Measurements from ENCODE around the gene PNPLA2.

The PNPLA2 gene

DNA sequence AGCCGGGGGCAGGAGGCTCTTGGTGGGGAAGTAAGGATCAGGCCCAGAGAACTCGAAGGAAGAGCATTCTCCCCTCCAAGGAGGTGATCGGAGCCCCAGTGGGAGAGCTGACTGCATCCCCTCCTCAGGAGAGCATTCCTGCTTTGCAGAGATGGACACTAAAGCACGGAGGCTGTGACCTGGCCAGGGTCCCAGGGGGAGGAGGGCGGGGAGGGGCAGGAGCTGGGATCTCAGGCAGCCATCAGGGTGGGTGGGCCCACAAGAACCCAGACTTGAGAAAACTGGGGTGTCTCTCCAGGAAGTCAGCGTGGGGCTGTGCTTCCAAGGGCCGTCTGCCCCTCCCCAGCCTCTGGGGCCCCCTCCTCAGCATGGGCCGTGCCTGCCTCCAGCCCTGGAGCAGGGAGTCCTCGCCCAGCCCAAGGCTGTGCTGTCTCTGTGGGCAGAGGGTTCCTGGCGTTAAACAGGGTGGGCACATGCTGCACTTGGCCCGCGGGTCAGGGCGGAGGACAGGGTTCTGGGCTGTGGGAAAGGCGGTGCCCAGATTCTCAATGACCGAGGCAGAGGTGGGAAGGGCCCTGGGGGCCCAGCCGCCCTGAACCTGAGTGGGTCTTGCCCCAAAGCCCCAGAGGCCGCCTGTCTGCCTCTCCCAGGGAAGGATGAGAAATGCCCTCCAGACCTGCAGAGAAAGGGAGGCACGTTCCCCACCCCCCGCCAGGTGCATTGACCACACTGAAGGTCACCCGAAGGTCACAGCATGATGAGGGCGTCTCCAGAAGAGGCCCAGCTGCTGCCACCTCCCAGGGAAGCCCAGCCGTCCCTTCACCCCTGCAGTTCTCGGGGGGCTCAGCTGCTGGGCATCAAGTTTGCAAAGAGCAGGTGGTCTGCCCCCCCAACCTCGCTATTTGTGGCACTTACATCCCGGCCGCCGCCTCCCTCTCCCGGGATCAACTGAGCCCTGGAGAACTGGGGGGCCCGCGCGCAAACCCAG is 29.5 kb upstream of the PNPLA2 start:
- Histone ChIP-seq H3K9me3 (ENCODE audit: control insufficient read depth, low read length) (no peaks in the 10 kb centered on the region), H3K4me1 (ENCODE audit: control insufficient read depth, insufficient read depth, low read length) (peaks cover 4% of the 10 kb centered on the region), H3K27me3 (replicated peaks; ENCODE audit: control insufficient read depth, insufficient read depth, low read length) (no peaks in the 10 kb centered on the region), H3K9ac (ENCODE audit: low read length) (no peak overlapping the region), H3K4me3 (ENCODE audit: low read length) (no peak overlapping the region), H3K36me3 (ENCODE audit: control insufficient read depth, insufficient read depth, low read length, severe bottlenecking) (peaks cover 7% of the 10 kb centered on the region)
- no peak for DNase-seq (ENCODE audit: low read depth)

DNA sequence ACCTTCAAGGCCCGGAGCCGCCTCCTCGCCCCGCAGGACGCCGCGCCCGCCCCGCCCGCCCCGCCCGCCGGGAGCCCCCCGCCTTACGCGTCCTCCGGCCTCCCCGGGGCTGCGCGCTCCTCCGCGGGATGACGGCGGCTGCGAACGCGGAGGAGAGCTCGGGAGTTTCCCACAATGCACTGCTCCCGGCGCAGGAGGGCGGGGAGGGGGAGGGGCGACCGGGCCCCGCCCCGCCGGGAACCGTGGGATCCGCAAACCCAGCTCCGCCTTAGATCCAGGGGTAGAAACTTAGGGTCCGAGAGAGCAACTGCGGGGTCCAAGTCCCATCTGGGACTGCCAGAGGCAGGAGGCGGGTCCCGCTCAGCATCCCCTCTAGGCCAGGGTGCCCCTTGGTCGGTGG is 28.8 kb upstream of the PNPLA2 start, which contains the start of gene CEND1:
TSS of gene CEND1 (minus strand) at position 148 of the 400 bp plus-strand sequence. CDS start 1,514 bp downstream, outside the sequence.
- H3K36me3 ChIP-seq (ENCODE audit: control insufficient read depth, insufficient read depth, low read length, severe bottlenecking): peaks cover 7% of the 10 kb centered on the region
- peak within 1 kb of the TSS; percentile 20 for H3K9ac ChIP-seq (ENCODE audit: low read length)
- peak; percentile 73 for DNase-seq (ENCODE audit: low read depth)
- H3K4me3 ChIP-seq (ENCODE audit: low read length): no peak within 1 kb of the TSS
- peaks cover 9% of the 10 kb centered on the region for H3K4me1 ChIP-seq (ENCODE audit: control insufficient read depth, insufficient read depth, low read length)
- no peaks in the 10 kb centered on the region for H3K27me3 ChIP-seq (replicated peaks; ENCODE audit: control insufficient read depth, insufficient read depth, low read length)
- H3K9me3 ChIP-seq (ENCODE audit: control insufficient read depth, low read length): no peaks in the 10 kb centered on the region

DNA sequence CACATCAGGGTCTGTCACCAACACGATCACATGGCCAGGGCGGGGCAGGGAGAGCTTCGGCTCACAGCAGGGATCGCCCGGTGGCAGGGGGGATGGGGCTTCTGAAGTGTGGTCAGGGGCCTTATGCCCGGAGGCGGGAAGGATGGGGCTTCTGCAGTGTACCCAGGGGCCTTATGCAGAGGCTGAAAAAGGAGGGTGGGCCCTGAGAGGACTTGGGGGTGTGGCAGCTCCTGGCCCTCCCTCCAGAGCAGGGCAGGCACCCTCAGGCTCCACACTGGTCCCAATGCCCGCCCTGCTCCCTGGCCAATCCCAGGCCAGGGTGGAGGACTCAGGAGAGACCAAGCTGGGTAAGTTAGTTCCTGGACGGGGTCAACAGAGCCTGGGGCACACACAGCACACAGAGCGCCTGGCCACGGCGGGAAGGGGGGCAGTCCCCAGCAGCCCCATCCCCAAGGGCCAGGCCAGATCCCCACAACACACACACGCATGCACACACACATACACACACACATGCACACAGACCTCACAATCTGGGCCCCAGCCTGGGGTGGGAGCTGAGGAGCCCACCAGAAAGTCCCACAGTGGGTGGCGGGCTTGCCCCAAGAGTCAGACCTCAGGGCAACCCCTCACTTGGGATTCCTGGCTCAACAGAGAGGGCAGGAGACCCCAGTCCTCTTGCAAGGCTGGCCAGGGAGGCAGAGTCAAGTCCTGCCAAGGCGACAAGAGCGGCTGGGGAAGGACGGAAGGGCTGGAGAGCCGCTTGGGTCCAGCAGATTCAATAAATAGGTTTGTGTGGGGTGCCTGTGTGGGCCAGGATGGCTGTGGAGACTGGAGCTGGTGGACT is 27.8 kb upstream of the PNPLA2 start:
- DNase-seq (ENCODE audit: low read depth): peak; percentile 33
- peak overlapping the region; percentile 20 for H3K9ac ChIP-seq (ENCODE audit: low read length)

DNA sequence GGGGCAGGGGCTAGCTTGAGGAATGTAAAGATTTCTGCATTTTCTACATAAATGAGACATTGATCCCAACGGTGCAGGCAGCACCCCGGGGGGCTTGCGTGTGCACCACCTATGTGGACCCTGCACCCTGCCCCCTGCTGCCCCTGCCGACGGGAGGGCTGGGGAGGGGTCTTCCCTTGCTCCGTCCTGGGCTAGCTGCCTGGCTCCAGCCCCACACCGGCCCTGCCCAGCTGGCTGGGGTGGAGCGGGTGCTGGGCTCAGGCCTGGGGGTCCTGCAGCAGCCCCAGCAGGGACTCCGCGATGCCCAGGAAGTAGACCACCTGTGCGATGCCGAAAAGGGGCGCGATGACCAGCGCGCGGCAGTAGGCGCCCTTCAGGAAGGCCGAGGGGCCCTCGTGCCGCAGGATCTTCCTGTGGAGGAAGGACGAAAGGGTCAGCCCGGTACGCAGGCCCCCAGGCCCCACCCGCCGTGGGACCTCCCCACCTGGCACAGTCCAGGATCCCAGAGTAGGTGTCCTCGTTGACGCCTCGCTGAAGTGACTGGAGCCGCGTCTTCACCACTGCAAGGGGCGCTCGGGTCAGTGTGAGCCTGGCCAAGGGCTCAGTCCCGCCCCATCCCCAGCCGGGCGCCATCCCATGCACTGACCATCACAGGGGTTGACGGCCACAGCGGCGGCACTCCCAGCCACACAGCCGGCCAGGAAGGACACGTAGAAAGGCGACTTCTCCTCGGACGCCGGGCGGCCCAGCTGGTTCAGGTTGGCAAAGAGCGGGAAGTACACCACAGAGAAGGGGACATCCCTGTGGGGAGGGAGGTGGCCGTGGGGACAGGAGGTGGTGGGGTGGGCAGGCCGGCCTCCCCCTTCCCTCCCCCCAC is 26.8 kb upstream of the PNPLA2 start:
- Histone ChIP-seq H3K4me1 (ENCODE audit: control insufficient read depth, insufficient read depth, low read length) (peaks cover 16% of the 10 kb centered on the region), H3K27me3 (replicated peaks; ENCODE audit: control insufficient read depth, insufficient read depth, low read length) (no peaks in the 10 kb centered on the region), H3K4me3 (ENCODE audit: low read length) (no peak overlapping the region), H3K36me3 (ENCODE audit: control insufficient read depth, insufficient read depth, low read length, severe bottlenecking) (peaks cover 7% of the 10 kb centered on the region), H3K9ac (ENCODE audit: low read length) (no peak overlapping the region), H3K9me3 (ENCODE audit: control insufficient read depth, low read length) (no peaks in the 10 kb centered on the region)
- no peak for DNase-seq (ENCODE audit: low read depth)

More for the DNA sequence above, 27.8 kb upstream of the PNPLA2 start:
- Histone ChIP-seq H3K9me3 (ENCODE audit: control insufficient read depth, low read length) (no peaks in the 10 kb centered on the region), H3K36me3 (ENCODE audit: control insufficient read depth, insufficient read depth, low read length, severe bottlenecking) (peaks cover 7% of the 10 kb centered on the region), H3K27me3 (replicated peaks; ENCODE audit: control insufficient read depth, insufficient read depth, low read length) (no peaks in the 10 kb centered on the region), H3K4me3 (ENCODE audit: low read length) (no peak overlapping the region), H3K4me1 (ENCODE audit: control insufficient read depth, insufficient read depth, low read length) (peaks cover 9% of the 10 kb centered on the region)

DNA sequence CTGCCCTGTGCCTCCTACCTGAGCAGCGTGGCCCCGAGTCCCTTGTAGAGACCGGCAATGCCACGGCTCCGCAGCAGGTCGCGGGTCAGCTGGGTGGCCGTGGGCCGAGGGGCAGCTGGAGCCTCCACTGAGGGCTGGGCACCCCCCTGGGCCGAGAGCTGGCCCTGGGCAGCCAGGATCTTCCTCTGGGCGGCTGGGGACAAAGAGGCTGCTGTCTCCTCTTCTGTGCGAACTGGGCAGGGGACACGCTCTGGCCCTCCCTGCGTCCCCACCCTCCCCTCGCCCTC is 26.2 kb upstream of the PNPLA2 start:
- DNase-seq (ENCODE audit: low read depth): no peak
- Histone ChIP-seq H3K36me3 (ENCODE audit: control insufficient read depth, insufficient read depth, low read length, severe bottlenecking) (peaks cover 7% of the 10 kb centered on the region), H3K27me3 (replicated peaks; ENCODE audit: control insufficient read depth, insufficient read depth, low read length) (no peaks in the 10 kb centered on the region), H3K4me3 (ENCODE audit: low read length) (no peak overlapping the region), H3K9ac (ENCODE audit: low read length) (no peak overlapping the region), H3K4me1 (ENCODE audit: control insufficient read depth, insufficient read depth, low read length) (peaks cover 18% of the 10 kb centered on the region), H3K9me3 (ENCODE audit: control insufficient read depth, low read length) (no peaks in the 10 kb centered on the region)

DNA sequence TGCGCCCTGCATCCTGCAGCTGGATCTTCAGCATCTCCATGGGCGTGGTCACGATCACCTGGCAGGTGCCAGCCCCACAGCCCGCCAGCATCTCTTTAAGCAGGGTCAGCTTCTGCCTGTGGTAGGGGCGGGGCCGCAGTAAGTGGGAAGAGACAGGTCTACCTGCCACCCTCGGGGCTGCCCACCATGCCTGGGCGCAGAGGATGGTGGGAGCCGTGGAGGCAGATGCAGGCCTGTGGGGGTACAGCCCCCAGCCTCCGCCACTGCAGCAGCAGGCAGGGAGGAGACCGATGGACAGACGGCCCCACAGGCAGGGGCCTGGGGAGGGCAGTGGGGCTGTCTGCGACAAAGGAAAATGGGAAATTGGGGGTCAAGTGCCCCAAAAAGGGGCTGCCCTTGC is 25.8 kb upstream of the PNPLA2 start:
- H3K4me3 ChIP-seq (ENCODE audit: low read length): no peak overlapping the region
- no peaks in the 10 kb centered on the region for H3K27me3 ChIP-seq (replicated peaks; ENCODE audit: control insufficient read depth, insufficient read depth, low read length)
- no peak overlapping the region for H3K9ac ChIP-seq (ENCODE audit: low read length)
- H3K36me3 ChIP-seq (ENCODE audit: control insufficient read depth, insufficient read depth, low read length, severe bottlenecking): peaks cover 7% of the 10 kb centered on the region
- no peak for DNase-seq (ENCODE audit: low read depth)
- no peaks in the 10 kb centered on the region for H3K9me3 ChIP-seq (ENCODE audit: control insufficient read depth, low read length)
- H3K4me1 ChIP-seq (ENCODE audit: control insufficient read depth, insufficient read depth, low read length): peaks cover 18% of the 10 kb centered on the region

DNA sequence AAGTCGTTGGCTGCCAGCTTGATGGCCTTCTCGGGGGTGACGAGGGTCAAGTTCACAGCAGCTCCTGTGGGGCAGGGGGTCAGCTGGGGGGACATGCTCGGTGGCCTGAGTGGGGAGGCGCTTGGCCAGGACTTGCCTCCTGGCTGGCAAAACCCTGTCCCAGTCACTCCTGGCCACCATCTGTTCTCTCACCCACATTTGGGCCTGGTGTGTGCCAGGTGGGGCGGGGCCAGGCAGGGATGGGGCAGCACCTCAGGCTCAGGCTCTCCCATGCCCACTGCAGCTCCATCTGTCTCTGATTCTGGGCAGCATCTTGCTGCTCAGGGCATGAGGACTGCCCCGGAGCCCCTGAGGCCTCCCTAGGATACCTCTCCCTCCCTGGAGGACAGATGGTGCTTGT is 25.2 kb upstream of the PNPLA2 start:
- Histone ChIP-seq H3K36me3 (ENCODE audit: control insufficient read depth, insufficient read depth, low read length, severe bottlenecking) (peaks cover 7% of the 10 kb centered on the region), H3K9ac (ENCODE audit: low read length) (no peak overlapping the region), H3K9me3 (ENCODE audit: control insufficient read depth, low read length) (no peaks in the 10 kb centered on the region), H3K4me3 (ENCODE audit: low read length) (no peak overlapping the region), H3K4me1 (ENCODE audit: control insufficient read depth, insufficient read depth, low read length) (peaks cover 18% of the 10 kb centered on the region), H3K27me3 (replicated peaks; ENCODE audit: control insufficient read depth, insufficient read depth, low read length) (no peaks in the 10 kb centered on the region)
- DNase-seq (ENCODE audit: low read depth): no peak

DNA sequence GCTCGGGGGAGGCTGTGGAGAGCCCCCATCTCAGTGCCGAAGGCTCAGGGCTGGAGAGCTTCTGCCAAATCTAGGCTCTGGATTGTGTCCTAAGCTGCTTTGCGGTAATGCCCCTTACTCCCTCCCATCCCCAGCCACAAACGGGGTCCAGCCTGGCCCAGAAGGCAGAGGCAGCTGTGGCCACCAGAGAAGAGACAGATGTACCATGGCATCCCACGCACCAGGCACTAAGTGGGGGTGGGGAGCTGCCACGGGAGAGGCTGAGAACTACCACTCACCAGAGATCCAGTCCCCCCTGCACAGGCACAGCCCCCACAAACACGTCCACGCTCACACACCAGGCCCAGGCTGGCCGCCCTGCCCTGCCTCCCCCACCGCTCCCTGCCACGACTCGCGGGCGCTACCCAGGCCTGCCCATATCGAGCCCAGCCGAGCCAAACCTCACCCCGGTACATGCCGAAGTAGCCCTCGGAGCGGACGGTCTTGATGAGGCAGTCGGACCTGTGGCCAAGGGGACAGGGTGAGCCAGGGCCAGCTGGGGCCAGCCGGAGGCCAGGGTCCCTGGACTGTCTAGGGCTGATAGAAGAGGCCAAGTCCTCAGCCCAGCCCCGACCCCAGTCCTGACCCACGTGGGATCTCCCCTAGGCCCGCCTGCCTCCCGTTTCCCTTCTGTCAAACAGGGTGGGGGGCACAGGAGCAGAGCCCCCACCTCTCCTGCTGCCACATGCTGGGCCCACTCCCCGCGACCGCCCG is 24.5 kb upstream of the PNPLA2 start:
- H3K27me3 ChIP-seq (replicated peaks; ENCODE audit: control insufficient read depth, insufficient read depth, low read length): no peaks in the 10 kb centered on the region
- H3K9me3 ChIP-seq (ENCODE audit: control insufficient read depth, low read length): no peaks in the 10 kb centered on the region
- H3K4me3 ChIP-seq (ENCODE audit: low read length): peak overlapping the region; percentile 91
- DNase-seq (ENCODE audit: low read depth): no peak
- H3K9ac ChIP-seq (ENCODE audit: low read length): no peak overlapping the region
- peaks cover 18% of the 10 kb centered on the region for H3K4me1 ChIP-seq (ENCODE audit: control insufficient read depth, insufficient read depth, low read length)
- peaks cover 7% of the 10 kb centered on the region for H3K36me3 ChIP-seq (ENCODE audit: control insufficient read depth, insufficient read depth, low read length, severe bottlenecking)

DNA sequence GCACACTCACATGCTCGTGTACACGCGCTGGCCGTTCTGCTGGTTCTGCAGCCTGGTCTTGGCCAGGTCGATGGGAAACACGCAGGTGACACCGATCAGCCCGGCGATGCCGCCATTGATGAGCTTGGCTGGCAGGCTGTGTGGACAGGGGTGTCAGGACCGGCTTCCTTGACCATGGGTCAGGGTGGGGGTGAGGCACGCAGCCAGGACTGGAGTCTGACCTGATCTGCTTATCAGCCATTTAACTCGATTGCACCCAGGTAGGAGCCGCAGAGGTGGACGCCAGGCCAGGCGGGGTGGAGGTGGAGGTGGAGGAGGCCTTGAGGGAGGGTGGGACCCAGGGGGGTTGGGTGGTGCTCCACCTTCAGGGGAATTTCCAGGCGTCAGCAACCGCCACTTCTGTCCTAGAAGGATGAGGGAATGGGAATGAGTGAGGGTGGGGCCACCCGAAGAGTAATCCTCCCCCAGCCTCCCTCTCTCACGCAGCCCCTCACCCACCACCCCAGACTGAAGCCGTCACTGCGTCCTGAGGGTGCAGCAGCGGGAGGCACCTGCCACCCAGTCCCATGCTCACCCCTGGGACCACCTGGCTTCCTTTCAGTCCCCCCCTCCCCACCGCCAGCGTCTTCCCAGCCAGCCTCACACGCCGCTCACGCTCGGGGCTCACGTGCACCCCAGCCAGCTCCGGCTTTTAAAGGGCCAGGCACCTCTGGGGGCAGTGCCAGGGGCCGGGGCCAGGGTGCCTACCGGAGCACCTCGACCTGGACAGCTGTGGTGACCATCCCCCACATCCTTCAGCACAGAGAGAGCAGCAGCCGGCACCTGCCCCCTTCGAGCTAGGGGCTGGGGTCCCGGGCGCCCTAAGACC is 23.7 kb upstream of the PNPLA2 start:
- Histone ChIP-seq H3K27me3 (replicated peaks; ENCODE audit: control insufficient read depth, insufficient read depth, low read length) (no peaks in the 10 kb centered on the region), H3K36me3 (ENCODE audit: control insufficient read depth, insufficient read depth, low read length, severe bottlenecking) (peaks cover 14% of the 10 kb centered on the region), H3K9ac (ENCODE audit: low read length) (peak overlapping the region; percentile 90), H3K9me3 (ENCODE audit: control insufficient read depth, low read length) (no peaks in the 10 kb centered on the region), H3K4me1 (ENCODE audit: control insufficient read depth, insufficient read depth, low read length) (peaks cover 18% of the 10 kb centered on the region), H3K4me3 (ENCODE audit: low read length) (peak overlapping the region; percentile 91)
- DNase-seq (ENCODE audit: low read depth): no peak
